Keratinocyte (primary cell): ENCODE data around the gene UBFD1.

Experiments used
- CTCF ChIP-seq, 3 experiments: IDR thresholded peaks in 1 of 3; conservative IDR thresholded peaks in 1 of 3; optimal IDR thresholded peaks in 1 of 3; 2 replicates in 2 of 3; 3 replicates in 1 of 3; pipeline versions ENCODE3 to v1.5.1; 2011; ENCODE audit warnings: low read length in 3 of 3, mild to moderate bottlenecking in 3 of 3, moderate library complexity in 2 of 3, control low read depth in 1 of 3, inconsistent platforms in 1 of 3; ENCODE audit not compliant: insufficient read depth in 2 of 3; ENCODE audit errors: extremely low read depth in 1 of 3
- EZH2 ChIP-seq: IDR thresholded peaks from one replicate; pipeline ENCODE4 v1.6.1; 2012; ENCODE audit warnings: inconsistent platforms, mild to moderate bottlenecking, low read length, moderate library complexity

GRCh38 chr16:23563186-23563585, 5.7 kb downstream of the UBFD1 start:
- TF ChIP-seq CTCF (optimal IDR thresholded peaks at IDR 0.05 in 1 of 3, IDR thresholded peaks at IDR 0.05 in 1 of 3, conservative IDR thresholded peaks at IDR 0.05 in 1 of 3; ENCODE audit: extremely low read depth in 1 of 3, insufficient read depth in 2 of 3, low read length in 3 of 3) (no peak), EZH2 (no peak)
